GM21576 (cell line): ENCODE data around the gene RAB36.

Source experiments
- ATAC-seq: cut with Tn5 transposase; IDR thresholded peaks from one replicate; pipeline ENCODE4 v1.9.1; 2021; ENCODE audit warnings: mild to moderate bottlenecking, moderate library complexity; ENCODE audit not compliant: unreplicated experiment

RAB36 gene

GRCh38 chr22:23203452-23204124 is 58.3 kb downstream of the RAB36 start:
- no peak for ATAC-seq

GRCh38 chr22:23204125-23204488 is 58.8 kb downstream of the RAB36 start:
- ATAC-seq: no peak

DNA sequence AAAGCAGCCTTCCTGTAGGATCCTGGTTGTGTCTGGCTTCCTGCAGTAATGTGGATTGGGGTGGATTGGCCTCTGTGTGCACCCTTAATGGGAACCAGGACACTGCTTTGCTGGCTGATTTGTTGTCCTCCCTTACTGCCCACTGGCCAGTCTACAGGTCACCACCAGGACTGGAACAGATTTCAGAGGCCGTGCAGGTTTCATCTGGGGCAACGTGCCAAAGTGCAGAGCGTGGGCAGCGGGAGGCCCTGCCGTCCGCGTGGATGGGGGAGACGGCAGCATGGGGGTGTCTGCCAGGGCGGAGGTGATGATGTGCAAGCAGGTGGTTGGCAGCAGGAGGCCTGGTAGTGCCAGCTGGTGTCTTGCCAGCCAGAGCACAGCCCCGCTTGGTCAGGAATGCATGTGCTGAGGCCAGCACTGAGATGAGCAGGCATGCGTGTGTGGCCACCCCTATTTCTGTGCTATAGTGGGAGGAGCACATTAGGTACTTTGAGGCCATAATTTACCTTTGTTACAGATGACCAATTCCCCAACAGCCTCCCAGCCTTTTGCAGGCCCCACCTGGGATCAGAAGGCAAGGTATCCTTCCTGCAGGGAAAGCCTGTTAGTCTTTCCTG is 59.4 kb downstream of the RAB36 start:
- ATAC-seq: no peak

DNA sequence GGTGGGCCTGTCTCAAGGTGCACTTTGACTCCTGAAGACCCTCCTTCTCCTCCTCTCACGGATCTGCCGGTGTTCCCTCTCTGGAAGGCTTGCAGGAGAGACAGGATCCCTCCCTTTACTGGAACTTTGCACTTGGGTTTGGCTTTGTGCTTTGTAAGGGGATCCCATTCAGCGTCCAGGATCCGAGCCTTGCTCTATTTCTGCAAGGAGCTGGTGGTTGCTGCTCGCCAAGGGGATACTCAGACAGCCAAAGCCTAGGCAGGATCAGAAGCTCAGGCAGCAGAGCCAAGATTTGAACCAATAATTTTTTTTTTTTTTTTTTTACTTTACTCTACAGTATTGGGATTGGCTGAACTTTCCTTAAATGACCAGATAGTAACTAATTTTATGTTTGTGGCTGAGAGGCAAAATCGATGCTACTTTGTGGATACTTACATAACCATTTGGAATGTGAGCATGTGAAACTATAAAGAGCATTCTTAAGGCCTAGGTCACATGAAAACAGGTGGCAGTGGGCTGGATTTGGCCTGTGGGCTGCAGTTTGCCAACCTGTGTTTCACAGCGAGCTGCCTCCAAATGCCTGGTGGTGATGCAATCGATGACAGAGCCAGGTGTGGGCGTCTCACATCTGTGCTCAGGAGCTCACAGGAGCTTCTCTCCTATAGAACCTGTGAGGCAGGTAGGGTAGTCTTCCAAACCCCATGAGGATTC is 60.2 kb downstream of the RAB36 start:
- ATAC-seq: no peak

DNA sequence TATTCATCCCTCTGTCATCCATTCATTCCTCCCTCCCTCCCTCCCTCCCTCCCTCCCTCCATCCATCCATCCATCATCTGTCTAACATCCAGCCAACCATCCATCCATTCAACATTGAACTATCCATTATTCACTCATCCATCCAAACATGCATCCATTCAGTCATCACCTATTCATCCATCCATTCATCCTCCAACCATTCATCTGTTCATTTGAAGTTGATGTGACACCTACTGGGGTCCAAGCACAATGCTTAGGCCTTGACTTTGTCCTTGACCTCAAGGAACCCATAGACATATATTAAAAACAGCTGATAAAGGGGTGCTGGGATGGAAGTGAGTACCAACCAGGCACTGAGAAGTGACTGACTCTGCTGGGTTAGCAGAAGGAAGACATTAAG is 61.6 kb downstream of the RAB36 start:
- ATAC-seq: no peak

DNA sequence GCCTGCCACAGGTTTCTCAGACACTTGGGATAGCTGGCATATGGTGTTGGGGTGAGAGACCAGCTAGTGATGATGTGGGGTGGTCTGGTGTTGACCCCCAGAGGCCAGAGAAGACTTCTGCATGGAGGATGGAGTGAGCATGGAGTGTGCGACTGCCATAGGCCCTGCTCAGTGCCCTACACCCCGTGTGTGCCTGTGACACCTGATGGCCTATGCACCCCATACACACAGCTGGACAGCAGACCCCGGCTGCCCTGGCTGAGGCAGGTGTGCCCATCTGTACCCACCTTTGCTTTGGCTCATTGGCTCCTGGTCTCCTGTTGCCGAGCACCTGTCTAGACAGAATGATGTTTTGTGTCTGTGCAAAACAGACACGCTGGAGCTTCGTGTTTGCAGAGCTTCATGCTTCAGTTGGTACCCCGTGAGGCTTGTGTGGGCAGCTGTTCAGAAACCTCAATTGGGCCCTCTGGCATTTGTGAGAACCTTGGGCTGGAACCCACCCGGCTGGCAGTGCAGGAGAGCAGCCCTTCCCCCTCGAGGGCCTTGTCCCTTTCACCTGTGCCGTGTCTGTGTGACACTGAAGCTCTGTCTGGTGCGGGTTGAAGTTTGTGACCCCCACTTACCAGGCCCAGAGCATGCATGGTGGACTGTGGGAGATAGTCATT is 62.6 kb downstream of the RAB36 start:
- ATAC-seq: no peak

DNA sequence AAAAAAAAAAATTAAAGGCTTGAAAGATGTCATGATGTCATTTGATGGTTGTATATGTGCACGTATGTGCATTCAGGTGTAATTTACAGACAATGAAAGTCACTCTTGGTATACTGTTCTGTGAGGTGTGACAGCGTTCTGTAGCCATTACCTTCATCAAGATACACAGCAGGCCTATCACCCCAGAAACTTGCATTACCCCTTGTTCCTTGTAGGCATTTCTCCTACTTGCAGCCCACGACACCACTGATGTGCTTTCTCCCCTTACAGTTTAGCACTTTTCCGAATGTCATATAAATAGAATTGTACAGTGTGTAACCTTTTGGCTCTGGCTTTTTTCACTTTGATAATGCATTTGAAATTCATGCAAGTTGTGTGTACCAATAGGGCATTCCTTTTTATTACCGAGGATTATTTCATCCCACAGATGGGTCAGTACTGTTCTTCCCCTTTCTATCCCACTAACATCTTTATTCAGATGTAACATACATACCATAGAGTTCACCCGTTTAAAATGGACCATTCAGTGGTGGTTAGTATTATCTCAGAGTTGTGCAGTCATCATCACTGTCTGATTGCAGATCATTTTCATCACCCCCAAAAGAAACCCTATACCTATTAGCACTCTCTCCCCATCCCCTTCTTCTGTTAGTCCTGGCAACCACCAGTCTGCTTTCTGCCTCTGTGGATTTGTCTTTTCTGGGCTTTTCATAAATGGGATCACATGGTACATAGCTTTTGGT is 65.3 kb downstream of the RAB36 start:
- no peak for ATAC-seq

GRCh38 chr22:23211622-23212021 is 66.3 kb downstream of the RAB36 start:
- ATAC-seq: no peak

DNA sequence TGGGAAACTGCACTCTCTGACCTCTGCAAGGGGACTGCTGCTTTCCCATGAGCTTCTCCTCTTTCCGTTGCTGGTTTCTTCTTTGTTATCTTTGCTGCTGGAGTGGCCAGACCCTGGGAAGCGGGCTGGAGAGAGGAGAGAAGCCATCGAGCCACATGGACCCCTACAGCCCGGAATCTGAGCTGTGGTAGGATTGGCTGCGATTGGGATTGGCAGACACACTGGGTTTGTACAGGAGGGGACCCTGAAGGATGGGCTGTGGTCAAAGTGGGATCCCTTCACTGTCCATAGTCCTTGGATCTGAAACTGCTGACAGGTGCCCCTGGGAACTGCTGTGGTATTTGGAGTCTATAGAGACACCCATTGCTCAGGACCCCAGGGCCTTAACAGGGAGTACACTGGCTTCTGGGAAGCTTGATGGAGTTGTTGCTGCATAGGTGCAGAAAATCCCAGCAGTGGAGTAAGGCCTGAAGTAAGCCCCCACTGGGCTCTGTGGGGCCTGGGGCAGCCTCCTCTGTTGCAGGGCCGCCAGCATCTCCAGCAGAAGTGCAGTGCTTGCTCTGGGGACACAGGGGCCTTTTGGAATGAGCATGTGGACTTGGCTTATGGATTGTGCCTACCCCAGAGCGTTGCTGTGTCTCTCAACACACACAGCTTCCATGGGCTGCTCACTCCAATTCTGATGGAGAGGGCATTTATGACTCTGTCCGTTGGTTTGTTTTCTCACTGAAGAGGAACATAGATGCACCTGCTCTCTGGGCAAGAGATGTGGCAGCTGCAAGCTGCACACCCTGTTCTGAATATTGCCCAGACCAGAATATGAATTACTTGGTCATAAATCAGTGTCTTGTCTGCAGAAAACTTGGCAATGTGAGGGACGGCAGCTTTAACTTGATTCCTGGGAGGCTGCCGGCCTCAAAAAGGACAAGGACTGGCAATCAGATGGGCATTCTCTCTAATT is 67.1 kb downstream of the RAB36 start:
- no peak for ATAC-seq

DNA sequence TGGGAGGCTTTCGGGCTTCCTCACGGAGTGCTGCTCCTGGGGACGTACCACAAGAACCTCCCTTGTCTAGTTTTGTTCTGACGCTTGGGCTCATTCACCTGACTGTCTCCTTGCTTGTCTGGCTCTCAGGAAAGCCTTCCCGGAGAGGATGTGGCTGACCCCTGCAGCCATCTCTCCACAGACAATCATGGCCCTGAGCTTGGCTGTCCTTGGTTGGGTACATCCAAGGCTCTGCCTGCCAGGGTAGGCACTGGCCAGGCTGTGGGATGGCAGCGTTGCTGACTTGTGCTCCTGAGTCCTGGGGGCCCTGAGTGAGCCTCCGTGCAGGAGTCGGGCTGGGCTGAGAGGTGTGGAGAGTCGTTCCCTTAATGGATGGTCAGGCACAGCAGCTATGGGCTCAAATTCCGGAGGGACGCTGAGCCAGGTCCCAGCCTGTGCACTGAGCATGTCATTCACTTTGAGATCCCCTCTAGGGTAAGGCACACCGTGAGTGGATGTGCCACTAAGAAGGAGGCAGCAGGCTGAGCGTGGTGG is 67.8 kb downstream of the RAB36 start:
- no peak for ATAC-seq

- no peak for ATAC-seq
These were observed 68.5 kb downstream of the RAB36 start for GRCh38 chr22:23213581-23214334.
